IMR-90 (cell line): ENCODE data around the gene NES. TPM values are rescaled to one million over a fixed set of nuclear protein-coding genes. Genes with fewer than 3 reads are reported as not detected.

ENCODE experiments used
- ATAC-seq: fragments of 200-7000 bp; cut with Tn5 transposase; 2 replicates; pipeline ENCODE4 v1.9.1; 2020; ENCODE audit warnings: low read depth, mild to moderate bottlenecking, moderate library complexity
- BruUV-seq: library from RNA; stranded (reverse); fragments of 400-500 nt; replicated peaks from 2 replicates; lab custom pipeline; 2021; lab: Mats Ljungman, UMichigan
- CTCF ChIA-PET: fragments of 300-600 bp; formaldehyde crosslinking; extraction: SDS; loops from one replicate; lab custom pipeline; 2021; ENCODE audit warnings: antibody characterized with exemption; lab: Yijun Ruan, JAX
- POLR2A ChIA-PET: fragments of 300-600 bp; sonication (Branson Sonifier 250); formaldehyde crosslinking; loops from one replicate; lab custom pipeline; 2022; ENCODE audit warnings: antibody characterized with exemption; ENCODE audit not compliant: unreplicated experiment; lab: Charles Lee
- DNase-seq: peaks from one replicate; pipeline ENCODE4 v3.0.0; 2013
- H2AFZ ChIP-seq: replicated peaks from 2 replicates; pipeline ENCODE3; 2013; ENCODE audit warnings: low read length, mild to moderate bottlenecking; ENCODE audit not compliant: poor library complexity
- H2AK5ac ChIP-seq: 2 replicates; pipeline ENCODE4 v1.6.1; 2013; ENCODE audit warnings: low read depth, low read length, inconsistent platforms
- H2AK9ac ChIP-seq: replicated peaks from 2 replicates; pipeline ENCODE3; 2013; ENCODE audit warnings: mild to moderate bottlenecking, low read depth, low read length, moderate library complexity; ENCODE audit not compliant: poor library complexity
- H2BK120ac ChIP-seq: 2 replicates; pipeline ENCODE4 v1.6.1; 2013; ENCODE audit warnings: low read depth, low read length, inconsistent platforms
- H2BK15ac ChIP-seq: 3 replicates; pipeline ENCODE4 v1.6.1; 2013; ENCODE audit warnings: low read depth, low read length, inconsistent platforms
- H2BK20ac ChIP-seq: 2 replicates; pipeline ENCODE4 v1.6.1; 2013; ENCODE audit warnings: low read depth, mild to moderate bottlenecking, inconsistent platforms, low read length, moderate library complexity
- H2BK5ac ChIP-seq: 2 replicates; pipeline ENCODE4 v1.6.1; 2013; ENCODE audit warnings: mild to moderate bottlenecking, low read depth, low read length, inconsistent platforms; ENCODE audit not compliant: poor library complexity, severe bottlenecking
- H3K14ac ChIP-seq: replicated peaks from 2 replicates; pipeline ENCODE4 v1.6.1; 2013; ENCODE audit warnings: low read depth, low read length, inconsistent platforms
- H3K18ac ChIP-seq: 2 replicates; pipeline ENCODE4 v1.6.1; 2013; ENCODE audit warnings: low read depth, low read length, control low read depth
- H3K23ac ChIP-seq: 2 replicates; pipeline ENCODE4 v1.6.1; 2013; ENCODE audit warnings: low read depth, low read length, inconsistent platforms
- H3K27ac ChIP-seq: 2 replicates; pipeline ENCODE4 v1.5.1; 2013; ENCODE audit warnings: mild to moderate bottlenecking, control low read depth, low read length; ENCODE audit not compliant: insufficient read depth
- H3K27me3 ChIP-seq: 2 replicates; pipeline ENCODE4 v1.6.1; 2013; ENCODE audit warnings: low read length; ENCODE audit not compliant: control insufficient read depth, insufficient read depth
- H3K36me3 ChIP-seq: 2 replicates; pipeline ENCODE4 v1.6.1; 2013; ENCODE audit warnings: low read length, mixed read lengths; ENCODE audit not compliant: control insufficient read depth, insufficient read depth
- H3K4ac ChIP-seq: 2 replicates; pipeline ENCODE4 v1.6.1; 2013; ENCODE audit warnings: low read depth, low read length, inconsistent platforms
- H3K4me1 ChIP-seq: 2 replicates; pipeline ENCODE4 v1.6.1; 2013; ENCODE audit warnings: low read length, mixed read lengths; ENCODE audit not compliant: control insufficient read depth, insufficient read depth
- H3K4me2 ChIP-seq: 2 replicates; pipeline ENCODE4 v1.6.1; 2013; ENCODE audit warnings: low read depth, mild to moderate bottlenecking, control low read depth, low read length, moderate library complexity
- H3K4me3 ChIP-seq: 2 replicates; pipeline ENCODE4 v1.5.1; 2013; ENCODE audit warnings: low read depth, mild to moderate bottlenecking, control low read depth, low read length, moderate library complexity; ENCODE audit not compliant: insufficient read depth
- H3K56ac ChIP-seq: 2 replicates; pipeline ENCODE4 v1.6.1; 2013; ENCODE audit warnings: low read length, inconsistent platforms; ENCODE audit not compliant: insufficient read depth; ENCODE audit errors: extremely low read depth
- H3K79me1 ChIP-seq, 2 experiments: 2 replicates each; pipeline ENCODE4 v1.6.1; 2013; ENCODE audit warnings: low read length in 2 of 2, inconsistent platforms in 1 of 2, low read depth in 1 of 2
- H3K9ac ChIP-seq: 2 replicates; pipeline ENCODE4 v1.6.1; 2013; ENCODE audit warnings: low read depth, low read length, control low read depth
- H3K9me1 ChIP-seq: 2 replicates; pipeline ENCODE4 v1.6.1; 2013; ENCODE audit warnings: low read length, inconsistent platforms; ENCODE audit not compliant: insufficient read depth
- H3K9me3 ChIP-seq: 2 replicates; pipeline ENCODE4 v1.6.1; 2013; ENCODE audit warnings: low read length; ENCODE audit not compliant: control insufficient read depth, insufficient read depth
- H4K20me1 ChIP-seq: 2 replicates; pipeline ENCODE4 v1.6.1; 2013; ENCODE audit warnings: low read length, inconsistent platforms; ENCODE audit not compliant: insufficient read depth
- H4K5ac ChIP-seq: 2 replicates; pipeline ENCODE4 v1.6.1; 2013; ENCODE audit warnings: mild to moderate bottlenecking, low read depth, low read length, control low read depth
- H4K8ac ChIP-seq, 2 experiments: 2 replicates each; pipeline ENCODE4 v1.6.1; 2013; ENCODE audit warnings: low read depth in 2 of 2, low read length in 2 of 2, control low read depth in 1 of 2, inconsistent platforms in 1 of 2
- H4K91ac ChIP-seq: 2 replicates; pipeline ENCODE4 v1.6.1; 2013; ENCODE audit warnings: low read depth, low read length, inconsistent platforms; ENCODE audit not compliant: insufficient read depth
- BHLHE40 ChIP-seq: fragments of 150-350 bp; IDR thresholded peaks from 2 replicates; pipeline ENCODE4 v1.6.1; 2016; ENCODE audit warnings: mild to moderate bottlenecking, low read depth, low read length
- CEBPB ChIP-seq: IDR thresholded peaks from 2 replicates; pipeline ENCODE4 v1.6.1; 2012; ENCODE audit warnings: low read depth, low read length, improper control_type of control experiment
- MAFK ChIP-seq: IDR thresholded peaks from 2 replicates; pipeline ENCODE4 v1.6.1; 2012; ENCODE audit warnings: low read depth, low read length, improper control_type of control experiment
- MAZ ChIP-seq: IDR thresholded peaks from 2 replicates; pipeline ENCODE4 v1.6.1; 2012; ENCODE audit warnings: low read depth, mild to moderate bottlenecking, low read length, improper control_type of control experiment, moderate library complexity, borderline replicate concordance
- POLR2A ChIP-seq: IDR thresholded peaks from 2 replicates; pipeline ENCODE4 v1.6.1; 2012; ENCODE audit warnings: mild to moderate bottlenecking, low read depth, low read length
- RCOR1 ChIP-seq: IDR thresholded peaks from 2 replicates; pipeline ENCODE4 v1.6.1; 2012; ENCODE audit warnings: mild to moderate bottlenecking, low read length, improper control_type of control experiment; ENCODE audit not compliant: insufficient replicate concordance
- whole genome bisulfite sequencing, 2 experiments: methylation state at CpG; one replicate each; pipeline versions ENCODE4 v1.1.5 to v1.1.7; 2013; ENCODE audit warnings: missing lambda C conversion rate in 2 of 2; ENCODE audit not compliant: insufficient read length in 1 of 2; ENCODE audit errors: extremely low coverage in 2 of 2; 5-methylcytosine and 5-hydroxymethylcytosine counted together
- dilution Hi-C: fragments of 300-500 bp; cut with HindIII; formaldehyde crosslinking; loops from one replicate; pipeline ENCODE4 v1.14.3; 2018; ENCODE audit warnings: low sequenced_read_pairs; ENCODE audit not compliant: unreplicated experiment
- in situ Hi-C: fragments of 300-500 bp; cut with MboI; formaldehyde crosslinking; loops from 3 replicates; pipeline ENCODE4 v1.14.3; 2019; ENCODE audit warnings: low sequenced_read_pairs, inconsistent platforms, mixed read lengths
- intact Hi-C: fragments of 100-400 bp; cut with micrococcal nuclease; formaldehyde crosslinking; loops from 2 replicates; pipeline ENCODE4 v1.10.0; 2022
- polyA plus RNA-seq, 3 experiments: library from polyadenylated mRNA; depleted of rRNA; stranded (reverse); fragments of >200 nt; gene quantifications; 2 replicates each; pipeline ENCODE4 v1.2.3, GENCODE V29; 2012; ENCODE audit warnings: low replicate concordance in 1 of 3
- total RNA-seq: library from RNA; depleted of rRNA; stranded (reverse); fragments of >200 nt; gene quantifications from 2 replicates; pipeline ENCODE4 v1.2.3, GENCODE V29; 2012
- TF ChIP-seq, protein P1 (sequence below): fragments of 150-350 bp; IDR thresholded peaks from 2 replicates; pipeline ENCODE4 v1.6.1; 2016; ENCODE audit warnings: low read depth, mild to moderate bottlenecking, low read length, moderate library complexity, borderline replicate concordance

Gene NES
- total and polyA plus RNA-seq, 2 of the 4 experiments (the other 2 are of a cell fraction) = 25.3 to 40.1 TPM

GRCh38 chr1:156681196-156681960, 4.2 kb upstream of the NES start:
- 100% methylated on average over 1 of the region's 8 CpGs; no CpG with 5 or more reads in 1 of the 2 experiments for WGBS, 2 experiments
- no peak overlapping the region for H4K8ac ChIP-seq
- ATAC-seq (no peak), DNase-seq (no peak)
- H2AFZ ChIP-seq = no peak overlapping the region
- H3K9me1 ChIP-seq = no peaks in the 10 kb centered on the region
- H3K23ac ChIP-seq = no peak overlapping the region
- no peak overlapping the region for H3K4ac ChIP-seq
- H3K36me3 ChIP-seq = no peaks in the 10 kb centered on the region
- intact Hi-C loops (no loop called here), in situ Hi-C loops (no loop called here), dilution Hi-C loops (no loop called here)
- H4K5ac ChIP-seq = no peak overlapping the region
- CTCF ChIA-PET = interaction anchor here (1.4 kb wide), 2 partner anchors 7 to 21 kb away, joined by 3 to 6 read pairs; no protein-coding TSS in a partner anchor
- no peak for TF ChIP-seq MAFK
- TF ChIP-seq BHLHE40 = no peak
- no peak for TF ChIP-seq RCOR1
- TF ChIP-seq POLR2A = no peak
- TF ChIP-seq, protein P1, sequence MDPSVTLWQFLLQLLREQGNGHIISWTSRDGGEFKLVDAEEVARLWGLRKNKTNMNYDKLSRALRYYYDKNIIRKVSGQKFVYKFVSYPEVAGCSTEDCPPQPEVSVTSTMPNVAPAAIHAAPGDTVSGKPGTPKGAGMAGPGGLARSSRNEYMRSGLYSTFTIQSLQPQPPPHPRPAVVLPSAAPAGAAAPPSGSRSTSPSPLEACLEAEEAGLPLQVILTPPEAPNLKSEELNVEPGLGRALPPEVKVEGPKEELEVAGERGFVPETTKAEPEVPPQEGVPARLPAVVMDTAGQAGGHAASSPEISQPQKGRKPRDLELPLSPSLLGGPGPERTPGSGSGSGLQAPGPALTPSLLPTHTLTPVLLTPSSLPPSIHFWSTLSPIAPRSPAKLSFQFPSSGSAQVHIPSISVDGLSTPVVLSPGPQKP = no peak
- TF ChIP-seq MAZ = no peak
- no peak for TF ChIP-seq CEBPB
- H2AK9ac ChIP-seq = no peak overlapping the region
- no peak overlapping the region for H2BK20ac ChIP-seq
- H2BK15ac ChIP-seq = no peak overlapping the region
- no peak overlapping the region for H2BK5ac ChIP-seq
- H4K91ac ChIP-seq = no peak overlapping the region
- H3K4me1 ChIP-seq = peaks cover 7% of the 10 kb centered on the region
- H2AK5ac ChIP-seq = no peak overlapping the region
- no peaks in the 10 kb centered on the region for H3K9me3 ChIP-seq
- H2BK120ac ChIP-seq = no peak overlapping the region
- POLR2A ChIA-PET = interaction anchor here (0.7 kb wide), 1 partner anchor 17 kb away, joined by 3 read pairs; no protein-coding TSS in a partner anchor
- H3K4me2 ChIP-seq = no peak overlapping the region
- BruUV-seq = no TSS peak
- no peak overlapping the region for H3K9ac ChIP-seq
- H4K20me1 ChIP-seq = no peaks in the 10 kb centered on the region; the same call in 1 of the 2 replicates
- no peak overlapping the region for H3K56ac ChIP-seq
- H3K27me3 ChIP-seq = peaks cover 27% of the 10 kb centered on the region
- no peak overlapping the region for H3K27ac ChIP-seq
- peaks cover 0 to 8% of the 10 kb centered on the region in 2 experiments; a peak in 2 of 4 replicates for H3K79me1 ChIP-seq
- no peak overlapping the region for H3K14ac ChIP-seq
- no peak overlapping the region for H3K18ac ChIP-seq
- H3K4me3 ChIP-seq = no peak overlapping the region
